K562 (cell line): ENCODE data around the gene FAM200B. TPM values are rescaled to one million over a fixed set of nuclear protein-coding genes. Genes with fewer than 3 reads are reported as not detected.

Source experiments
- BACH1 ChIP-seq: fragments of 200-800 bp; sonication (Bioruptor generic); IDR thresholded peaks from 2 replicates; pipeline ENCODE4 v1.6.1; 2016; ENCODE audit warnings: missing genetic modification characterization, missing compliant biosample characterization
- CHD2 ChIP-seq: IDR thresholded peaks from 2 replicates; pipeline ENCODE4 v1.6.1; 2011; ENCODE audit warnings: low read depth, low read length
- HDAC8 ChIP-seq: fragments of 450-650 bp; IDR thresholded peaks from 2 replicates; pipeline ENCODE4 v1.6.1; 2016; ENCODE audit warnings: mild to moderate bottlenecking, missing genetic modification characterization, moderate library complexity, missing compliant biosample characterization
- NR2F6 ChIP-seq: fragments of 450-650 bp; formaldehyde crosslinking; IDR thresholded peaks from 2 replicates; pipeline ENCODE4 v1.4.0; 2020; ENCODE audit warnings: mild to moderate bottlenecking
- RBM14 ChIP-seq: fragments of 200-400 bp; formaldehyde crosslinking; IDR thresholded peaks from 2 replicates; pipeline ENCODE4 v1.6.1; 2018; ENCODE audit warnings: low read depth, mild to moderate bottlenecking, low read length, moderate library complexity, borderline replicate concordance; ENCODE audit not compliant: insufficient read depth
- SMARCE1 ChIP-seq: fragments of 450-650 bp; IDR thresholded peaks from 2 replicates; pipeline ENCODE4 v1.7.1; 2016; ENCODE audit warnings: mild to moderate bottlenecking
- SNRNP70 ChIP-seq: fragments of 200-400 bp; formaldehyde crosslinking; optimal IDR thresholded peaks from 2 replicates; pipeline ENCODE3; 2017; ENCODE audit warnings: low read depth, low read length
- SRSF1 ChIP-seq: fragments of 200-400 bp; formaldehyde crosslinking; IDR thresholded peaks from 2 replicates; pipeline ENCODE4 v1.6.1; 2017; ENCODE audit warnings: mild to moderate bottlenecking, low read depth, low read length, moderate library complexity
- TAF9B ChIP-seq: fragments of 450-650 bp; IDR thresholded peaks from 2 replicates; pipeline ENCODE4 v1.6.1; 2018; ENCODE audit warnings: mild to moderate bottlenecking; ENCODE audit not compliant: partially characterized antibody
- ZNF165 ChIP-seq: fragments of 250-450 bp; sonication (Bioruptor Pico); IDR thresholded peaks from 2 replicates; pipeline ENCODE4 v1.4.0; 2020; ENCODE audit warnings: borderline replicate concordance
- ZNF431 ChIP-seq: sonication (generic); formaldehyde crosslinking; IDR thresholded peaks from 2 replicates; pipeline ENCODE4 v1.8.0; 2022; ENCODE audit warnings: mild to moderate bottlenecking, missing genetic modification reagents
- polyA plus RNA-seq, 8 experiments: library from polyadenylated mRNA; depleted of rRNA in 4 of 8; stranded (reverse) in 5 of 8; unstranded in 3 of 8; fragments of >200 nt; fragmentation: Nextera tagmentation in 2 of 8; fragmentation: Illumina TruSeq in 1 of 8; extraction: Ambion mirVana in 2 of 8; extraction: Trizol in 1 of 8; gene quantifications; 2 replicates each; pipeline versions ENCODE4 v1.2.1 to v1.2.3, GENCODE V29; 2011 to 2014; ENCODE audit warnings: inconsistent platforms in 1 of 8, missing spikeins in 1 of 8
- total RNA-seq, 7 experiments: library from RNA; depleted of rRNA in 6 of 7; stranded (reverse); fragments of >200 nt in 6 of 7; fragmentation: Illumina TruSeq in 2 of 7; extraction: Trizol in 2 of 7; gene quantifications; 2 replicates each; pipeline versions ENCODE4 v1.2.1 to v1.2.3, GENCODE V29; 2011 to 2021; ENCODE audit warnings: low replicate concordance in 1 of 7
- TF ChIP-seq, protein P1 (sequence below): fragments of 250-450 bp; sonication (Bioruptor Pico); IDR thresholded peaks from 2 replicates; pipeline ENCODE4 v1.5.0; 2021
- TF ChIP-seq, protein P2 (sequence below): fragments of 250-450 bp; sonication (Bioruptor Pico); IDR thresholded peaks from 2 replicates; pipeline ENCODE4 v1.8.0; 2021; ENCODE audit warnings: moderate library complexity, mild to moderate bottlenecking, inconsistent platforms
- TF ChIP-seq, protein P3 (sequence below): sonication (generic); formaldehyde crosslinking; IDR thresholded peaks from 2 replicates; pipeline ENCODE4 v1.8.0; 2022; ENCODE audit warnings: mild to moderate bottlenecking, missing genetic modification reagents, borderline replicate concordance
- TF ChIP-seq, protein P4 (sequence below), 2 experiments: fragments of 450-650 bp; IDR thresholded peaks; 2 replicates each; pipeline ENCODE4 v1.6.1; 2016
- TF ChIP-seq, protein P5 (sequence below): fragments of 450-650 bp; IDR thresholded peaks from 2 replicates; pipeline ENCODE4 v1.6.1; 2016; ENCODE audit warnings: low read depth, mild to moderate bottlenecking, moderate library complexity
- TF ChIP-seq, protein P6 (sequence below): fragments of 450-650 bp; IDR thresholded peaks from 2 replicates; pipeline ENCODE4 v1.6.1; 2016; ENCODE audit warnings: missing biosample characterization, missing genetic modification characterization
- TF ChIP-seq, protein P7 (sequence below): sonication (generic); formaldehyde crosslinking; IDR thresholded peaks from 2 replicates; pipeline ENCODE4 v1.8.1; 2023; ENCODE audit warnings: mild to moderate bottlenecking, missing genetic modification reagents

Gene FAM200B
- total and polyA plus RNA-seq, 9 of the 15 experiments (the other 6 are each of a cell fraction or from before 2014, with no cell fraction given) = 17.4 to 48.0 (median 25.5) TPM

DNA sequence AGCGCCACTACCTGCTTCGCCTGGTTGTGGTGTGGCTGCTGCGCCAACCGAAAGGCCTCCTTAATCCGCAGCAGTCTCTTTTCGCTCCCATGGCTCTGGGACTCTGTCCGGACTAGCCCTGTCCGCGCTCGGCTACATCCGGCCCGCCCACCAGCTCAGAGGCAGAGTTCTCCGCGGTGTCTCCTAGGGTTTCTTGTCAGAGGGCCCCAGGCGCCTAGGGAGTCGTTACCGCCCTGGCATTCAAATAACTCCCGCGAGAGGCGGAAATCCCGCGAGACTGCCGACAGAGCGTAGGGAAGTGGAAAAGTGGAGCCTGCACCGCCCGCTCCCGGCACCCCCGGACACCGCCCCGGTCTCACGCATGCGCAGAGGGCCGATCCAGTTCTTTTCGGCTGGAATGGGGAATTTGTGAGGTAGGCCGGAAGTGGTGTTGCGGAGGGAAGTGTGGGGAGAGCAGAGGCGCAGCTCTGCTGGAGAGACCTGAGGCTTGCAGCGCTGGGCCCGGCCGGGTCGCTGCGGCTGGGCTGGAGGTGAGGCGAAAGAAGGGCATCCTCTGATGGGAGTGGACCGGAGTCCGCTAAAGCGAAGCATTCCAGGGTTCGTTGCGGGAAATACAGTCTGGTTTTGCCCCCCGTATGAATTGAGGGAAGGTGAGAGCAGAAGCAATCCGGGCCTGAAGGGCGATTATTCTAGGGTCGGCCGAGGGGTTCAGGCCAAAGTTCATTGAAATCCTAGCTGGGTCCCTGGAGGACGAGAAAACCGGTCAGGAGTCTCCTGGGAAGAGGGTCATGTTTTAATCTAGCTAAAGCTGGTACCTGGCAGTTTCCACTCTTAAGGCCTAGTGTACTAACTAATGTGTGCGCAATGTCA, at the start of gene FAM200B (continued):
- TF ChIP-seq, protein P1, sequence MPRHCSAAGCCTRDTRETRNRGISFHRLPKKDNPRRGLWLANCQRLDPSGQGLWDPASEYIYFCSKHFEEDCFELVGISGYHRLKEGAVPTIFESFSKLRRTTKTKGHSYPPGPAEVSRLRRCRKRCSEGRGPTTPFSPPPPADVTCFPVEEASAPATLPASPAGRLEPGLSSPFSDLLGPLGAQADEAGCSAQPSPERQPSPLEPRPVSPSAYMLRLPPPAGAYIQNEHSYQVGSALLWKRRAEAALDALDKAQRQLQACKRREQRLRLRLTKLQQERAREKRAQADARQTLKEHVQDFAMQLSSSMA (CRISPR knock-in tag) = no peak
- TF ChIP-seq TAF9B = peak; percentile 74
- no peak for TF ChIP-seq ZNF431
- TF ChIP-seq CHD2 = peak; percentile 100
- no peak for TF ChIP-seq NR2F6 (CRISPR knock-in tag)
- no peak for TF ChIP-seq SRSF1
- TF ChIP-seq SNRNP70 = no peak
- 0 out of 2 replicates have a peak, but pooled peaks have one; percentile 62 for TF ChIP-seq ZNF165 (CRISPR knock-in tag)
- TF ChIP-seq BACH1 = no peak
- no peak for TF ChIP-seq RBM14
- no peak for TF ChIP-seq SMARCE1
- TF ChIP-seq, protein P2, sequence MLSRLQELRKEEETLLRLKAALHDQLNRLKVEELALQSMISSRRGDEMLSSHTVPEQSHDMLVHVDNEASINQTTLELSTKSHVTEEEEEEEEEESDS (CRISPR knock-in tag) = no peak
- TF ChIP-seq, protein P3, sequence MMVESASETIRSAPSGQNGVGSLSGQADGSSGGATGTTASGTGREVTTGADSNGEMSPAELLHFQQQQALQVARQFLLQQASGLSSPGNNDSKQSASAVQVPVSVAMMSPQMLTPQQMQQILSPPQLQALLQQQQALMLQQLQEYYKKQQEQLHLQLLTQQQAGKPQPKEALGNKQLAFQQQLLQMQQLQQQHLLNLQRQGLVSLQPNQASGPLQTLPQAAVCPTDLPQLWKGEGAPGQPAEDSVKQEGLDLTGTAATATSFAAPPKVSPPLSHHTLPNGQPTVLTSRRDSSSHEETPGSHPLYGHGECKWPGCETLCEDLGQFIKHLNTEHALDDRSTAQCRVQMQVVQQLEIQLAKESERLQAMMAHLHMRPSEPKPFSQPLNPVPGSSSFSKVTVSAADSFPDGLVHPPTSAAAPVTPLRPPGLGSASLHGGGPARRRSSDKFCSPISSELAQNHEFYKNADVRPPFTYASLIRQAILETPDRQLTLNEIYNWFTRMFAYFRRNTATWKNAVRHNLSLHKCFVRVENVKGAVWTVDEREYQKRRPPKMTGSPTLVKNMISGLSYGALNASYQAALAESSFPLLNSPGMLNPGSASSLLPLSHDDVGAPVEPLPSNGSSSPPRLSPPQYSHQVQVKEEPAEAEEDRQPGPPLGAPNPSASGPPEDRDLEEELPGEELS = 0 out of 2 replicates have a peak, but pooled peaks have one; percentile 53
- TF ChIP-seq, protein P4, sequence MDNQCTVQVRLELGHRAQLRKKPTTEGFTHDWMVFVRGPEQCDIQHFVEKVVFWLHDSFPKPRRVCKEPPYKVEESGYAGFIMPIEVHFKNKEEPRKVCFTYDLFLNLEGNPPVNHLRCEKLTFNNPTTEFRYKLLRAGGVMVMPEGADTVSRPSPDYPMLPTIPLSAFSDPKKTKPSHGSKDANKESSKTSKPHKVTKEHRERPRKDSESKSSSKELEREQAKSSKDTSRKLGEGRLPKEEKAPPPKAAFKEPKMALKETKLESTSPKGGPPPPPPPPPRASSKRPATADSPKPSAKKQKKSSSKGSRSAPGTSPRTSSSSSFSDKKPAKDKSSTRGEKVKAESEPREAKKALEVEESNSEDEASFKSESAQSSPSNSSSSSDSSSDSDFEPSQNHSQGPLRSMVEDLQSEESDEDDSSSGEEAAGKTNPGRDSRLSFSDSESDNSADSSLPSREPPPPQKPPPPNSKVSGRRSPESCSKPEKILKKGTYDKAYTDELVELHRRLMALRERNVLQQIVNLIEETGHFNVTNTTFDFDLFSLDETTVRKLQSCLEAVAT (IDR thresholded peaks at IDR 0.05) = peak; percentile 77 to 80; a peak in 3 of 4 replicates
- no peak for TF ChIP-seq HDAC8 (tag)
- TF ChIP-seq, protein P5, sequence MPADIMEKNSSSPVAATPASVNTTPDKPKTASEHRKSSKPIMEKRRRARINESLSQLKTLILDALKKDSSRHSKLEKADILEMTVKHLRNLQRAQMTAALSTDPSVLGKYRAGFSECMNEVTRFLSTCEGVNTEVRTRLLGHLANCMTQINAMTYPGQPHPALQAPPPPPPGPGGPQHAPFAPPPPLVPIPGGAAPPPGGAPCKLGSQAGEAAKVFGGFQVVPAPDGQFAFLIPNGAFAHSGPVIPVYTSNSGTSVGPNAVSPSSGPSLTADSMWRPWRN = no peak
- TF ChIP-seq, protein P6, sequence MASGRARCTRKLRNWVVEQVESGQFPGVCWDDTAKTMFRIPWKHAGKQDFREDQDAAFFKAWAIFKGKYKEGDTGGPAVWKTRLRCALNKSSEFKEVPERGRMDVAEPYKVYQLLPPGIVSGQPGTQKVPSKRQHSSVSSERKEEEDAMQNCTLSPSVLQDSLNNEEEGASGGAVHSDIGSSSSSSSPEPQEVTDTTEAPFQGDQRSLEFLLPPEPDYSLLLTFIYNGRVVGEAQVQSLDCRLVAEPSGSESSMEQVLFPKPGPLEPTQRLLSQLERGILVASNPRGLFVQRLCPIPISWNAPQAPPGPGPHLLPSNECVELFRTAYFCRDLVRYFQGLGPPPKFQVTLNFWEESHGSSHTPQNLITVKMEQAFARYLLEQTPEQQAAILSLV = no peak
- TF ChIP-seq, protein P7, sequence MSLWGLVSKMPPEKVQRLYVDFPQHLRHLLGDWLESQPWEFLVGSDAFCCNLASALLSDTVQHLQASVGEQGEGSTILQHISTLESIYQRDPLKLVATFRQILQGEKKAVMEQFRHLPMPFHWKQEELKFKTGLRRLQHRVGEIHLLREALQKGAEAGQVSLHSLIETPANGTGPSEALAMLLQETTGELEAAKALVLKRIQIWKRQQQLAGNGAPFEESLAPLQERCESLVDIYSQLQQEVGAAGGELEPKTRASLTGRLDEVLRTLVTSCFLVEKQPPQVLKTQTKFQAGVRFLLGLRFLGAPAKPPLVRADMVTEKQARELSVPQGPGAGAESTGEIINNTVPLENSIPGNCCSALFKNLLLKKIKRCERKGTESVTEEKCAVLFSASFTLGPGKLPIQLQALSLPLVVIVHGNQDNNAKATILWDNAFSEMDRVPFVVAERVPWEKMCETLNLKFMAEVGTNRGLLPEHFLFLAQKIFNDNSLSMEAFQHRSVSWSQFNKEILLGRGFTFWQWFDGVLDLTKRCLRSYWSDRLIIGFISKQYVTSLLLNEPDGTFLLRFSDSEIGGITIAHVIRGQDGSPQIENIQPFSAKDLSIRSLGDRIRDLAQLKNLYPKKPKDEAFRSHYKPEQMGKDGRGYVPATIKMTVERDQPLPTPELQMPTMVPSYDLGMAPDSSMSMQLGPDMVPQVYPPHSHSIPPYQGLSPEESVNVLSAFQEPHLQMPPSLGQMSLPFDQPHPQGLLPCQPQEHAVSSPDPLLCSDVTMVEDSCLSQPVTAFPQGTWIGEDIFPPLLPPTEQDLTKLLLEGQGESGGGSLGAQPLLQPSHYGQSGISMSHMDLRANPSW (CRISPR knock-in tag) = no peak
